Endothelial cell of umbilical vein (primary cell): ENCODE results near the gene SLC36A3.

Experiments
- EZH2 ChIP-seq: IDR thresholded peaks from 2 replicates; pipeline ENCODE4 v1.6.1; 2012; ENCODE audit warnings: borderline replicate concordance, low read depth, mild to moderate bottlenecking, moderate library complexity, low read length, inconsistent platforms; ENCODE audit not compliant: severe bottlenecking
- FOS ChIP-seq: IDR thresholded peaks from 2 replicates; pipeline ENCODE4 v1.6.1; 2011; ENCODE audit warnings: mild to moderate bottlenecking, low read length, moderate library complexity, borderline replicate concordance; ENCODE audit not compliant: insufficient read depth
- GATA2 ChIP-seq: IDR thresholded peaks from 2 replicates; pipeline ENCODE4 v1.7.0; 2011; ENCODE audit warnings: low read depth, mild to moderate bottlenecking, moderate library complexity, mixed read lengths, low read length; ENCODE audit not compliant: insufficient read length, insufficient read depth
- JUN ChIP-seq: IDR thresholded peaks from 2 replicates; pipeline ENCODE4 v1.6.1; 2011; ENCODE audit warnings: borderline replicate concordance, low read depth; ENCODE audit not compliant: insufficient read length, insufficient read depth
- MYC ChIP-seq: IDR thresholded peaks from one replicate; pipeline ENCODE4 v1.6.1; 2011; ENCODE audit warnings: mild to moderate bottlenecking, low read depth, low read length
- POLR2A ChIP-seq: IDR thresholded peaks from 2 replicates; pipeline ENCODE4 v1.6.1; 2012; ENCODE audit warnings: low read depth, mild to moderate bottlenecking, control low read depth, low read length
- POLR2AphosphoS5 ChIP-seq: IDR thresholded peaks from 2 replicates; pipeline ENCODE4 v1.6.1; 2012; ENCODE audit warnings: low read depth, mild to moderate bottlenecking, control low read depth, low read length, moderate library complexity; ENCODE audit not compliant: insufficient read depth
- TF ChIP-seq, protein P1 (sequence below), 2 donors: IDR thresholded peaks; 1 replicate in 1 of 2; 2 replicates in 1 of 2; pipeline ENCODE4 v1.5.1; 2011; ENCODE audit warnings: low read length in 2 of 2, mild to moderate bottlenecking in 2 of 2, moderate library complexity in 2 of 2, control low read depth in 1 of 2, inconsistent platforms in 1 of 2, low read depth in 1 of 2; ENCODE audit not compliant: insufficient read depth in 1 of 2; ENCODE audit errors: extremely low read depth in 1 of 2
- TF ChIP-seq, protein P2 (sequence below): IDR thresholded peaks from 2 replicates; pipeline ENCODE4 v1.6.1; 2011; ENCODE audit not compliant: insufficient read depth, insufficient read length

DNA sequence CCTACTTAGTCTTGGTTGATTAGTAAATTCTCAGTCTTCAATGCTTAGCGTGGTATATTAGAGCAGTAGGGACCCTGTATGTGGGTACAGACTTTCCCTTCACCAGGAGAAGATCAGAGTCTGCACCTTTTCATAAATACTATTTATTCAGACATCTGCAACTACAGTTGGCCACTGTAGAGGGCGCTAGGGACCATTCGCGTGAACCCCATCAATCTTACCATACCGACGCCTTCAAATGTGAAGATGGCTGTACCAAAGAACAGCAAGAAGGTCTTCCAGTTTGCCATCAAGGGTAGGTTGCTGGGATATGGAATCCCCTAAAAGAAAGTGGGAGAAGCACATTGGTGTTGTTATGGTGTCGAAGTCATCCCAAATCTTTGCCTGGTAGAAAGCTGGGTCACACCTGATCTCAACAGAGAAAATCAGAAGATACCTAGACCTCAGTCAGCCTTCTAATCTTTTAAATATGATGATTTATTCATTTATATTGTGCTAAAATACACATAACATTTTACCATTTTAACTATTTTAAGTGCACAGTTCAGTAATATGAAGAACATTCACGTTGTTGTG lies 19.1 kb downstream of the SLC36A3 start:
- TF ChIP-seq, protein P1, sequence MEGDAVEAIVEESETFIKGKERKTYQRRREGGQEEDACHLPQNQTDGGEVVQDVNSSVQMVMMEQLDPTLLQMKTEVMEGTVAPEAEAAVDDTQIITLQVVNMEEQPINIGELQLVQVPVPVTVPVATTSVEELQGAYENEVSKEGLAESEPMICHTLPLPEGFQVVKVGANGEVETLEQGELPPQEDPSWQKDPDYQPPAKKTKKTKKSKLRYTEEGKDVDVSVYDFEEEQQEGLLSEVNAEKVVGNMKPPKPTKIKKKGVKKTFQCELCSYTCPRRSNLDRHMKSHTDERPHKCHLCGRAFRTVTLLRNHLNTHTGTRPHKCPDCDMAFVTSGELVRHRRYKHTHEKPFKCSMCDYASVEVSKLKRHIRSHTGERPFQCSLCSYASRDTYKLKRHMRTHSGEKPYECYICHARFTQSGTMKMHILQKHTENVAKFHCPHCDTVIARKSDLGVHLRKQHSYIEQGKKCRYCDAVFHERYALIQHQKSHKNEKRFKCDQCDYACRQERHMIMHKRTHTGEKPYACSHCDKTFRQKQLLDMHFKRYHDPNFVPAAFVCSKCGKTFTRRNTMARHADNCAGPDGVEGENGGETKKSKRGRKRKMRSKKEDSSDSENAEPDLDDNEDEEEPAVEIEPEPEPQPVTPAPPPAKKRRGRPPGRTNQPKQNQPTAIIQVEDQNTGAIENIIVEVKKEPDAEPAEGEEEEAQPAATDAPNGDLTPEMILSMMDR (IDR thresholded peaks at IDR 0.05; ENCODE audit: extremely low read depth in 1 of 2, insufficient read depth in 1 of 2, low read depth in 1 of 2, low read length in 2 of 2): peak; percentile 6 to 12
- TF ChIP-seq POLR2AphosphoS5: no peak
- TF ChIP-seq POLR2A: no peak
- TF ChIP-seq GATA2: no peak
- TF ChIP-seq MYC: no peak
- TF ChIP-seq JUN: no peak
- no peak for TF ChIP-seq EZH2
- TF ChIP-seq FOS: no peak
- TF ChIP-seq, protein P2, sequence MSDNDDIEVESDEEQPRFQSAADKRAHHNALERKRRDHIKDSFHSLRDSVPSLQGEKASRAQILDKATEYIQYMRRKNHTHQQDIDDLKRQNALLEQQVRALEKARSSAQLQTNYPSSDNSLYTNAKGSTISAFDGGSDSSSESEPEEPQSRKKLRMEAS: no peak
